ENCODE data around the gene PHGDH.
"Not testable (repeated sequence)": the region's sequence is repeated elsewhere in the genome, so short reads cannot be mapped to it uniquely, and the experiment has no call there.

The PHGDH gene

DNA sequence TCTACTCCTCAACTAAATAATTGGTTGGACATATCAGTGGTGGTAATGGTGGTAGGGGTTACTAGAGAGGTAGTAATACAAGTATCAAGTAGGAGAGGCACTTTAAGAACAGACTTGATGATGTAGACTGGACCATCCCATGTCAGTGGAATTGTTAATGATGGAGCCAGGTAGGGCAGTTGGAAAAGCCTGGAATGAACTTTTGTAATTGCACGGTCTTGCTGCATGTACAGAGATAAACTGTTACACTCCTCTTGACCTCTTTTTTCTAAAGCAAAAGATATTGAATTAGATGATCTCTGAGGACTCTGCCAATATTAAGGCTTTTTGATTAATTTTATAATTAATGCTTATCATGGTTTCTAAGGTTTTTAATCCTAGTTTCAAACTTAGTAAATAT lies 51.2 kb downstream of the PHGDH start:
- DNase-seq (ENCODE audit: low read depth in 2 of 2), result no peak

DNA sequence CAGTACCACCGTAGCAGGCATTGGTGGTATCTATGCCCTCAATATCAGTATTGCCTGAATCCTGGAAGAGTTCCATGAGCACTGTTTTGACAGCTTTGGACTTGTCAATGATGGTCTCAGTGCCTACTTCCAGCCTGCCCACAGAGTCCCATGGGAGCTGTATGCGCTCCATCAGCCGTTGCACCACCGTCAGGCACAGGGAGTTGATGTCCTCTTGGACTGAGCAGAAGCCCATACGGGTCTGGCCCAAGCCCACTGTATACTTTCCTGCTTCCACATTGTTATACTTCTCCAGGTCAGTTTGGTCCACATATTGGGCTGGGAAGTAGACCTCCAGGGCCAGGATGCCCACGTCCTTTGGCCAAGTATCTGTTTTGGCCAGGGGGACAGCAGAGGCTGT lies 52.5 kb downstream of the PHGDH start:
- no peak for DNase-seq (ENCODE audit: low read depth in 2 of 2)

DNA sequence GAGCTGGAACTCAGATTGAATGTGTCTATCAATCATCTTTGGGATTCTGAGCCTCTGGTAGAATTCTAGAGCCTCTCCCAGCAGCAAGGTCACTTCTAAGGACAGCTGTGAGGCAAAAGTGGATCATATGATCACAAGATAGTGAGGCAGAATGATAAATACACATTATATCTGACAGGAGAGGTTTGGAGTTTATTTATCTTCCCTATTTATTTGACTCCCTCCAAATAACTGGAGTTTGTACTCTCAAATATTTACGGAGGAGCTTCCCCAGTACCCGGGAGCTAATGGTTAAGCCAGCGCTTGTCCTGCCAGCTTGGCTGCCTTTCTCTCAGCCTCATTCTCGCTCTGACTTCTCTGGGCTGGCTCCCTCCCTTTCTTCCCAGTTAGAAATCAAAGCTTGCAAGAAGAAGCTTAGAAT lies 54.6 kb downstream of the PHGDH start:
- no peak for DNase-seq (ENCODE audit: low read depth in 2 of 2)

DNA sequence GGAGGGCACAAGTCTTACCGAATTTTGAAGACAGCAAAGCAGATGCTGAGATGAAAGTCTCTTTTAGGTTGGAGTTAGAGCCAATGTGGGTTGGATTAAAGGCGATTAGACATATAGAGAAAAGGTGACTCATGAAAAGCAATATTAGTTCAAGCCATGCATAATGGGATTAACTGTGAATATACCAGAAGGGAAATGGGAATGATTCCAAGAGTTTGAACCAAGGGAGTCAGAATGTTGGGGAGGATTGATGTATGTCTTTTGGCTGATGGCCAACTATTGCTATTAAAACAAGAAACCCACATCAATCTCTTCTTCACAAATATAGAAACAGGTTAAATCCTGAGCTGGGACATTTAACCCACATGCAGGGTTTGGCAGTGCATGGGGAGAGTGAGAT lies 55.8 kb downstream of the PHGDH start:
- no peak for DNase-seq (ENCODE audit: low read depth in 2 of 2)

DNA sequence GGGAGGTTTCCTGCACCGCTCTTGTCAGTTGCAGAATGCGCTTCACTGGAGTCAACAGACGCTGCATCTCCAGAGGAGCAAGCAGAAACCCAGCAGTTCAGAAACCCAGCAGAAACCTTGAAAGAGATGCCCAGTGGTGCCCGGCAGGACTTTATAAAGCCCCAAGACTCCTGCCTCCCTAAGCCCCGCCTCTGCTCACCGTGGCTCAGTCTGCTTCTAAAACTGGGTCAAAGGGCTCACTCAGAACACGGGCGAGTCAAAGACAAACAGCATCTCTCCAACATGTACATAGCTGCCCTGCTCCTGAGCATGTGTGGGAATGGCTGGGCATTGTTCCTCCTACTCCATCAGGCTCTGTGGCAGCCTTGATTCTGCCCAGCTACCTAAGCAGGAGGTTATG lies 57.0 kb downstream of the PHGDH start, which contains the start of gene HMGCS2:
TSS of gene HMGCS2 (minus strand) at position 128 of the 400 bp plus-strand sequence. CDS start at position 67, 61 bp downstream.
- no peak for DNase-seq (ENCODE audit: low read depth in 2 of 2)

DNA sequence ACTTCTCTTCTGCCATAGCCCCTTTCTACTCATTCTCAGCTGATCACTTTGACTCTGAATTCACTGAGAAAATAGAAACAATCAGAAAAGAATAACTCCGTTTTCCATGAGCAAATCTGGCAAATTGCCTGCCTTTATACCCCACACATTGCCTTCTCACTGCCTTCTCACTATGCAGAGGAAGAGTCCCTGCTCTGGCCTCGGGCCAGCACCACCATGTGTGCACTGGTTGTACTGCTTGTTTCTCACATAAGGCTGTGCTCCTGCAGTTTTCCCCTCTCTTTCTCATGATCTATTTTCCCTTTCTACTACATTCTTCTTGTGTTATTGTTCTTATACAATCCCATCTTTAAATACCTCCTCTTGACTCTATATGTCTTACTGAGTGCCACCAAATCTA lies 59.3 kb downstream of the PHGDH start:
- DNase-seq (ENCODE audit: low read depth in 2 of 2), result no peak

DNA sequence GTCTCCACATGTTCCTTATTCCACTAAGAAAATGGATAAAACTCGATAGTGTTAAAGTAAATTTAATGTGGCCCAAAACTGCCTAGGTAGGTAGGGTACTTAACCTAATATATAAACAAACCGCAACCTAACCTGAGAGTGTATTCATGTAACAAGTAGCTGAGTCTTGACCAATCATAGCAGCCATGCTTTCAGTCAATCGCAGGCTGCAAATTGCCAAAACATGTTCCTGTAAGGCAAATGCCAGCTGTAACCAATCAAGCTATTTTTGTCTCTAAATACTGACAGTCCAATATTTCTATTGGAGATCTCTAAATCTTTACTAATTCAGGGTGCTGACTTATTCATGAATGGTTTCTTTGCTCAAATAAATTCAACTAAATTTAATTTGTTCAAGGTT lies 60.0 kb downstream of the PHGDH start:
- DNase-seq (ENCODE audit: low read depth in 2 of 2), result no peak

DNA sequence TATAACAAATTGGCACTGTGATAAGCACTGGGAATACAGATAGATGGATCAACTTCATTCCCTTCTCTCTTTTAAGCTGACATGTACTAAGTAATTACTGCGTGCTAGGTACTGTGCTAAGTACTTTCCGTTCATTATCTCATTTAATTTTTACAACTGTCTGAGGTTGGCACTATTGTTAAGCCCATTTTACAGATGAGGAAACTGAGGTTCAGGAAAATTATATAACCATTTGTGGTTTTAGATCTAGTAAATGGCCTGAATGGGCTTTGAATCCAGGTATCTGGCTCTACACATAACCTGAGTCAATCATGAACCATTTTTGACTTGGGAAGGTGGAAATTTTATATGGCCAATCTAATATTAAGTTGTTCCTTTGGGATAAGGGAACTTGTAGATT lies 60.6 kb downstream of the PHGDH start:
- DNase-seq (ENCODE audit: low read depth in 2 of 2), result no peak

DNA sequence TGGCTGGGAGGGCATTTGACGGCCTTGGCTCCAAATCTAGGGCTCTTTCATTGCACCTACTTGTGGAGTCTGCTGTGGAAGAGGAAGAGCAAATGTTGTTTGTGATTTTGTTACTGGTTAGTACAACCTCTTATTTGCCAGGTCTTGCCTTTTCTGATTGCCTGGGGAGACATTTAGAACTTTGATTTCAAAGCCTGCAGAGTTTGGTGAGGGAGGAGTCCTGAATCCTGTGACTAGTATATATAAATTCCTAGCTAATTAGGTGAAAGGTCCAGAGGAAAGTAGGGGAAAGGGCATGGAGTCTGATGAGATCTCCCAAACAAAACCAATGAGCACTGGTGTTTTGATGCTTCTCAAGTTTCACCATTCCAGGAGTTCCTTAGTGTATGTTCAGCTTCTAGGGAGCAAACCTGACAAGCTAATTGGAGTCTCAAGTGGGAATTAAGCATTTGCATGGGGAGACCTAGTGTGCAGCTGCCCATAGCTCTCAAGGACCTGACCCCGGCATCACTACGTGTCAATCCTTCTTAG lies 62.0 kb downstream of the PHGDH start:
- DNase-seq (ENCODE audit: low read depth in 2 of 2), result no peak

DNA sequence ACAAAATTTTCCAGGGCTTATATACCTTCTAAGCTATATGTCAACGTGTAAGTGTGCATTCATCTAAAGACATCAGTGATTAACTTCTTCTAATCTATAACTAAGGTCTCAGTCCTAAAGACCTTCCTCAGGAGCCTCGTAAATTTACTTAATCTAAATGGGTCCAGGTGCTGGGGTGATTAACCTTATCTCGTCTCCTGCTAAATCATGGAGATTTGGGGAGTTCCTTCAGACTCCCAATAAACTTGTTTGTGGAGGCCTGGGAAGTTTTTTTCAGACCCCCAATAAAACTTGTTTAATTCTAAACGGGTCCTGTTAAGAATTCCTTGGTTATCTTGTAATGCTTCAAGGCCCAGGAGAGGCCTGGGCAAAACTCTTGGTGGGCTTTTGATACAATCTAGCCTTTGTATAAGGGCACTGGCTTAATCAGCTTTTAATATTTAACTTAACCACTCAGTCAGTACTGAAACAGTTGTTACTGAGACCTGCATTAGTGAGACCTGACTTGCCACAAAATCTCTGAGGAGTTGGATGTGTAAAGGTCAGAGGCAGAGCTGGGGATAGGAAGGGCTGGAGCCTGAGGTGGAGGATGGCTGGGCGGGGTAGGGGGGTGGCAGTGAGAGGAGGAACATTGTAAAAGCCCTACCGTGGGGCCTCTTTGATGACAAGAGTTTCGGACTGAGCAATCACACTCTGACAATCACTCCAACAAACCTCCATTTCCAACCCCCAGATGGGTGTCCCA lies 63.2 kb downstream of the PHGDH start:
- DNase-seq (ENCODE audit: low read depth in 2 of 2), result no peak

DNA sequence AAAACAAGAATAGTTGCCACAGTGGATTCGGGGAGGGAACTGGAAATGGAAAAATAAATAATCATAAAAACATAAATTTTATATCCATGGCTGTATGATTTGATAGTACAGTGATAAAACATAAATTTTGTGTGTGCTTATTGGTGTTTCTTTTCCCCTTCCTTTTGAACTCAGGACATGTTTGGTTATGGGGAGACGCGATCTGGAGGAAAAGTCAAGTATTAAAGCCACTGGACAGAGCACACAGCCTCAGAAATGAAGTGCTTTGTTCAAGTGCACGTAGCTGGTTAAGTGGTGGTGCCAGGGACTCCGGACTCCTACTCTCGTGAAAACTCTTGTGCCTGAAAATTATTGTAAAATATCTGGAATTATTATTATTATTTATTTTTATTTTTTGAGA lies 66.6 kb downstream of the PHGDH start:
- DNase-seq (ENCODE audit: low read depth in 2 of 2), result no peak

DNA sequence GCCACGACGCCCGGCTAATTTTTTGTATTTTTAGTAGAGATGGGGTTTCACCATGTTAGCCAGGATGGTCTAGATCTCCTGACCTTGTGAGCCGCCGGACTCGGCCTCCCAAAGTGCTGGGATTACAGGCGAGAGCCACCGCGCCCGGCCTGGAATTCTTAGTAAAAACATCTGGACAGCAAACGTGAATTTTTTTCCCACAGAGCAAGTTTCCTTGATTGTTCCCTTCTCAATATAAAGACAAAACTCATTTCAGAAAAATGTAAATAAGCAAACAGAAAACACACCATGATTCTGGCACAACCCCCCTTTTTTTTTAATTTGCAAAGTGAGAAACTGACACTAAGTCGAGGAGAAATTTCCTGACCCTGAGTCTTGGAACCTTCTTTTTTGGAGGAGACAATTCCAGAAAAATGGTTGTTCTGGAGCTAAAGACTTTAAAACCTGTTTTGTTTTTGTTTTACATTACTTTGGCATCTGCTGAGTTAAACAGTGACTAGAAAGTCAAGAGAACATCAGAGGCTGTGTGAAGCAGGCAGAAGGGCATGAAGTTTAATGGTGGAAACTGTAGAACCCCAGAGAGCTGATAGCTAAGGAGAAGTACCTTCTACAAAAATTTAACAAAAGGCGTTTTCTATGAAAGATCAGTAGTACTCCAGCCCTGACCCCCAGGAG lies 67.3 kb downstream of the PHGDH start:
- no peak for DNase-seq (ENCODE audit: low read depth in 2 of 2)

DNA sequence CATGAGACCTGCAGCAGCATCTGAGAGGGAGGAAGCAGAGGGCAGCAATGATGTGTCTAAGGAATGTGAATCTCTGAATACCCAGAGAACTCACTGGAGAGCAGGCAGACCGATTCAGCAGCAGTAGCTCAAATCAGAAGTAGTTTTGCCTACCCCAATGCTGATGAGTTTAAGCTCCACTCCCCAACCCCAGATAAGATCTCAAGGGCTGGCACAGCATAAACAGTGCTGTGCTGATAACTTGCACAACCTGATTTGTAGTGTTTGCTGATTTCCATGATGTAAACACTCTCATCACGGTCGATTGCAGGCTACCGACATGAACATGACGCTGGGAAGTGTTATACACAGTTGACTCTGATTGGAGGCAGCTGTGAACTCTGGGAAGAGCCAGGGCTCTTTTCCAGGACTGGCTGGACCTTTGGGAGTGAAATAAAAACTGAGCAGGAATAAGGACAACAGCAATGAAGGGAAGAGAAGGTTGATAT lies 68.2 kb downstream of the PHGDH start:
- no peak for DNase-seq (ENCODE audit: low read depth in 2 of 2)

DNA sequence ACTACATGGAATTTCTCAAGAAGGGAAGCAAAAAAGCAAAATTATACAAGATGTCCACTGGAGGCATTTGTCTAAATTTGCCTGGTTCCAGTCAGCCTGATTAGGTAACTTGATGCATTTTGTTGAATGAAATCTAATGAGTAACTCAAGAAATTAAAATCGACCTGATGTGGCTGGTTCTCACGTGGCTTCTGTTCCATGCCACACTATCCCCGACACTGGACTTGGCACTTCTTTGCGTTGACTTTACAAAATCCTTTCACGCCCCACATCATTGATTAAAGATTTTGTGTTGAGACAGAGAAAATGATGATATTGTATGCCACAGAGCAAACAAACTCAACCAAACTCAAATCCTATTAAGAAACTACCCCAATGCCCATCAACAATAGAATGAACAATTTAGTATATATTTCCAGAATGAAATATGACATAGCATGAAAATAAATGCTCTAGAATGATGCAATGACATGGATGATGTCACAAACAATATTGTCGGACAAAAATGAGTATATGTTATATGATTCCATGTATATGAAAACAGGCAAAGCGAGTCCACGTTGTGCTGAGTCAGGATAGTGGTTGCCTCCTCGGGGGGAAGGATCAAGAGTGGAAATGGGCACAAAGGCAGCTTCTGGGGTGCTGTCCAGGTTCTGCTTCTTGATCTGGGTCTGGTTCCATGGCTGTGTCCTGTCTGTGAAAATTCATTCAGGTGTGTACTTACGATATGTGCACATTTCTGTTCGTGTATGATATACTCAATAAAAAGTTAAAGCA lies 69.9 kb downstream of the PHGDH start:
- DNase-seq (ENCODE audit: low read depth in 2 of 2), result no peak

DNA sequence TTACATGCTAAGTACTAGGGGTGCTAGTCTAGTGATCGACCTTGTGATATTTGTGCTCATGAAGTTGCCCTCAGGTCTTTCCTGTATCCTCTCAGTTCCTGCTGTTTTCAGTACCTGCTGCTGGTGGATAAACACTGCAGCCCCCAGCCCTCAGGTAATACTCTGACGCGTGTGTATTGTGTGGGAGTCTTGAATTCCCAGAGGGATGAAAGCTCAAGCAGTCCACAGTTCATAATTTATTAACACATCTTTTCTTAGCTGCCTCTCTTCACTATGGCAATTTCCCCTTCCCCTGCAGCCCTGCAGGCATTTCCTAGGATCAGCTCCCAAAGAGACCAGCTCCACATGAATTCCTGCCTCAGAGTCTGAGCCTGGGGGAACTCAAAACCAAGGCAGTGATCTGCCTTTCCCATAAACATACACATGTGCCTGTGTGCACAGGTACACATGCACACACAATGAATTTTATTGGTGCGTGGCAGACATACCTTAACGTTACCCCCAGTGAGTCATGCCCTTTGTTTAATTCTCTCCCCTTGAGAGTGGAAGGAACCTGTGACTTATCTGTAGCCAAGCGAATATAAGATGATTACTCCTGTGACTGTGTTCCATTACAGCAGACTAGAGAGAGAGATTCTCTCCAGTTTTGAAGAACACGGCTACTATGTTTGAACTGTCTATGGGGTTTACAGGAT lies 71.0 kb downstream of the PHGDH start:
- DNase-seq (ENCODE audit: low read depth in 2 of 2), result no peak

DNA sequence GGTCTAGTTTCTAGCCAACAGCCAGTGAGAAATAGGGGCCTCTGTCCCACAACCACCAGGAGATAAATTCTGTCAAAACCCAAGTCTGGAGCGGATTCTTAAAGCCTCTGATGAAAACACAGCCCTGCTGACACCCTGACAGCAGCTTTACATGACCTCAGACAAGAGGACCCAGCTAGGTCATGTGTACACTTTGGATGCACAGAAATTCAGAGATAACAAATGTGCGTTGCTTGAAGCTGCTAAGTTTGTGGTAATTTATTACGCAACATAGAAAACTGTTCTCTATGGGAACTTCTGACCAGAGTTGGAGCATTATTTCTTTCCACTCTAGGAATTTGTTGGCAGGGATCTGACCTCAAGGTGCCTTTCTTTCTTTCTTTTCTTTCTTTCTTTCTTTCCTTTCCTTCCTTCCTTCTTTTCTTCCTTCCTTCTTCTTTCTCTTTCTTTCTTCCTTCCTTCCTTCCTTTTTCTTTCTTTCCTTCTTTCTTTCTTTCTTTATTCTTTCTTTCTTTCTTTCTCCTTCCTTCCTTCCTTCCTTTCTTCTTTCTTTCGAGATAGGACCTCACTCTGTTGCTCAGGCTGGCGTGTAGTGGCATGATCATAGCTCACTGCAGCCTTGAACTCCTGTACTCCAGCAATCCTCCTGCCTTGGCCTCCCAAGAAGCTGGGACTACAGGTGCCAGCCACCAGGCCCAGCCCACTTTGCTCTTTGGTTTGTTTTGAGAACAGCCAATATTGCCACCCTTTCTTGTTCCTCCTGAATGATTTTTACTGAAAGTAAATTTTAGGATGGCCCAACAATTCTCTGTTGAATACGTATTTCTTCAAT lies 71.8 kb downstream of the PHGDH start:
- no peak for DNase-seq (ENCODE audit: low read depth in 2 of 2)

DNA sequence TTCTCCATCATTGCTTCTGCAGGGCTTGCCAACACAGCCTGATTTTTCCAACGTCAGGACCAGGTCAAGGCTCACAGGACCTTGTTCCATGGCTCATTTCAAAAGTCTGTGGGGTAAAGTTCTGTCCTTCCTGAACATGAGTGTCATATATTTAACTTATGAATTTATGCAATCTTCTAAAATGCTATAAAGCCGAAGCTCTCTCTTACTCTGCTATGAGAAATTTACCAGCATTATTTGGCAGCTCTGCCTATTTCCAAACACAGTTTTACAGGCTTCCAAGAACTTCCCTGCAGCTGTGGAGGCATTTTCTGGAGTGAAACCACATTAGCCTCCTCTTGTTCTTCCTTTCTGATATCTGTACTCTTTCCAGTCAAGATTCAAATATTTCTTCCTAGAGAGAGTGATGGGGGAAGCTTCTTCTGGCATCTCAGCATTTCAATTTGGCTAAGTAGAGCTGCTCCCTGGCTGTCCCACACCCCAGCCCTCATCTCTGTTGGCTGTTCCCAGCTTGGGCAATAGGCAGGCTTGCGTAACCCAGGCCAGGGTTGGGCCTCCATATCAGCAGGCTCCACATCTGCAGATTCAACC lies 72.6 kb downstream of the PHGDH start:
- DNase-seq (ENCODE audit: low read depth in 2 of 2), result no peak

DNA sequence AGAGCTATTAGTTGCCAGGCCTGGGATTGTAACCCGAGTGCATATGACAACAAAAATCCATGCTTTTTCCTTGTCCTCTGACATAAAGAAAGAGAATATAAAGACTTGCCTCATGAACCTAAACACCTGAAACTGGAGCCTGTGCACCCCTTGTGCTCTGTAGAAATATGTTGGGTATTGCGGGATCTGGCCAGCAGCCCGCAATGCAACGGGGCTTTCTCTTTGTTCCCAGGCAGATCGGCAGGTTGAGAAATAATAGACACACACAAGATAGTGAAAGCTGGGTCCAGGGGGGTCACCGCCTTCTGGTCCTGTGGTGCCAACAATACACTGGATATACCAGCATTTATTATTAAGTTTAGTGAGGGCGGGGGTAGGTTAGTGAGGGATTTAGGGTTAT lies 74.3 kb downstream of the PHGDH start:
- DNase-seq (ENCODE audit: low read depth in 2 of 2), result not testable (repeated sequence)

DNA sequence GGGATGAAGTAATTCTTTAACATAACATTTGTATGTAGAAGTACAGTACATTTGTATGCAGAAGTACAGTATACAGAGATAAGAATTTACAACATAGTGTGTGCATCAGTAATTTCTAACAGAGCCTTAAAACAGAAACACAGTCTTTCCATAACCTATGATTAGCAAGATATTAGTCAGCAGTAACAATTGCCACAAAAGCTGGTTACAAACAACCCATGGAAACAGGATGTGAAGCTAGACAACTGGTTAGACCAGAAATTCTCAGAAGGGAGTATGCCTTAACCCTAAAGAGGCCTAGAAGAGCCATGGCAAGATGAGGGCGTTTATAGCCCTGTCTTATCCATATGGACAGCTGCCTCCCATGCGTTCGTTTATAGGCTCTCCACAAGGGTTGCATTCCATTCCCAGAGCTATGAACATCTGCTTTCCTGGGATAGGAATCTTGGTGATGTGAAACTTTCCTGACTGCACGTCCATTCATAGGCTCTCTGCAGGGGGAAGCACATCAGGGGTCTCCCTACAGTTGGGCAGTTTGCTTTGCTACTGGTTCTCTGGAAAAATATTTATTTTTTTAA lies 74.8 kb downstream of the PHGDH start:
- DNase-seq (ENCODE audit: low read depth in 2 of 2), result not testable (repeated sequence)

DNA sequence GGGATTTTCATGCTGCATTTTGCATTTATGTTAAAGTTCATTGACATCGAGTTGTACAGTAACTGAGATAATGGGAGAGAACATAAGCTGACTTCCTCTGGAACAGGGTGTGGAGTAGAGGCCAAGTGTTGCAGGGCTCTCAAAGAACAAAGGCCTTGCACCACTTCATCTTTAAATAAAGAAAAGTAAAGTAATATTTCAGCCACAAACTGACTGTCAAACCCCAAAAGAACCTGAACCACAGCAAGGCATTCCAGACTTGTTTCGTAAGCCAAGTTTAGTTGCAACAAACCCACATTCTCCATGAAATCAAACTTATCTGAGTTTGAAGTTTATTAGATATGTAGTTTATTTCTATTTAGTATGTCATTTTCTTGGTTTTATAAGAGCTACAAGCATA lies 76.0 kb downstream of the PHGDH start:
- no peak for DNase-seq (ENCODE audit: low read depth in 2 of 2)

All from stimulated activated CD4-positive, alpha-beta T cell treated with anti-CD3 and anti-CD28 coated beads, Interleukin-4, amount 100 ng/mL, for 48 hours (primary cell).